HCT116 (cell line): Measurements from ENCODE around the gene HYI. TPM values are rescaled to one million over a fixed set of nuclear protein-coding genes. Genes with fewer than 3 reads are reported as not detected.

Source experiments
- ATAC-seq: fragments of 200-7000 bp; cut with Tn5 transposase; 2 replicates; pipeline ENCODE4 v1.9.1; 2020; ENCODE audit warnings: mild to moderate bottlenecking, moderate library complexity
- BruUV-seq: library from RNA; stranded (reverse); fragments of 400-500 nt; replicated peaks from 2 replicates; lab custom pipeline; 2021; lab: Mats Ljungman, UMichigan
- CTCF ChIA-PET: fragments of 300-600 bp; sonication (Branson Sonifier 250); formaldehyde crosslinking; loops from one replicate; lab custom pipeline; 2021; ENCODE audit warnings: antibody characterized with exemption; lab: Charles Lee
- POLR2A ChIA-PET: fragments of 300-600, 350-600 bp; sonication (Branson Sonifier 250); formaldehyde crosslinking; loops from one replicate; lab custom pipeline; 2021; ENCODE audit warnings: antibody characterized with exemption; lab: Charles Lee
- RAD21 ChIA-PET, 2 experiments: fragments of 300-600 bp; sonication (Branson Sonifier 250); formaldehyde crosslinking; loops; one replicate each; lab custom pipeline; 2023; ENCODE audit warnings: low total read pairs in 2 of 2; ENCODE audit not compliant: uncharacterized antibody in 2 of 2, unreplicated experiment in 2 of 2, low non-redundant PET in 1 of 2; lab: Charles Lee
- DNase-seq: peaks from one replicate; pipeline ENCODE4 v3.0.0-alpha.2; 2010; ENCODE audit warnings: low read depth, low spot score
- H2AFZ ChIP-seq: fragments of 200-600 bp; shearing (Covaris generic), sonication (generic); 2 replicates; pipeline ENCODE4 v1.6.1; 2017; ENCODE audit warnings: low read depth, mixed run types, mixed read lengths, antibody characterized with exemption, low read length; ENCODE audit not compliant: poor library complexity, severe bottlenecking
- H3K27ac ChIP-seq: 2 replicates; pipeline ENCODE4 v1.5.1; 2012; ENCODE audit warnings: low read depth, low read length
- H3K27me3 ChIP-seq: fragments of 200-600 bp; sonication (generic); 2 replicates; pipeline ENCODE4 v1.6.1; 2016; ENCODE audit warnings: mixed run types, low read length, mixed read lengths; ENCODE audit not compliant: insufficient read depth
- H3K36me3 ChIP-seq, 2 experiments: fragments of 200-500 bp in 1 of 2; fragments of 200-600 bp in 1 of 2; sonication (Bioruptor generic) in 1 of 2; sonication (generic) in 1 of 2; 2 replicates each; pipeline versions ENCODE4 v1.5.1 to v1.6.1; 2014 to 2016; ENCODE audit warnings: low read length in 2 of 2, inconsistent platforms in 1 of 2, mixed read lengths in 1 of 2, mixed run types in 1 of 2; ENCODE audit not compliant: insufficient read depth in 2 of 2, control insufficient read depth in 1 of 2
- H3K4me1 ChIP-seq, 2 experiments: fragments of 200-600 bp in 1 of 2; sonication (generic) in 1 of 2; 2 replicates each; pipeline versions ENCODE4 v1.5.1 to v1.6.1; 2012 to 2017; ENCODE audit warnings: low read length in 2 of 2, inconsistent platforms in 1 of 2, mild to moderate bottlenecking in 1 of 2, mixed read lengths in 1 of 2, mixed run types in 1 of 2, moderate library complexity in 1 of 2; ENCODE audit not compliant: insufficient read depth in 2 of 2, control insufficient read depth in 1 of 2
- H3K4me2 ChIP-seq: fragments of 200-600 bp; sonication (generic); 2 replicates; pipeline ENCODE4 v1.6.1; 2017; ENCODE audit warnings: mixed run types, low read length, mixed read lengths
- H3K4me3 ChIP-seq, 2 experiments: fragments of 200-600 bp in 1 of 2; sonication (generic) in 1 of 2; replicated peaks in 1 of 2; 2 replicates each; pipeline ENCODE4 v1.5.1; 2011 to 2016; ENCODE audit warnings: low read length in 2 of 2, control low read depth in 1 of 2, low read depth in 1 of 2, mild to moderate bottlenecking in 1 of 2, mixed read lengths in 1 of 2, mixed run types in 1 of 2
- H3K79me2 ChIP-seq: fragments of 200-600 bp; sonication (generic); 2 replicates; pipeline ENCODE4 v1.6.1; 2017; ENCODE audit warnings: mild to moderate bottlenecking, mixed run types, low read length, moderate library complexity, mixed read lengths; ENCODE audit not compliant: insufficient read depth
- H3K9ac ChIP-seq: fragments of 200-600 bp; sonication (generic); 2 replicates; pipeline ENCODE4 v1.6.1; 2016; ENCODE audit warnings: low read length, mixed read lengths
- H3K9me2 ChIP-seq: fragments of 200-600 bp; sonication (generic), shearing (Covaris generic); 2 replicates; pipeline ENCODE4 v1.6.1; 2017; ENCODE audit warnings: mixed run types, mild to moderate bottlenecking, moderate library complexity; ENCODE audit not compliant: insufficient read depth
- H3K9me3 ChIP-seq, 2 experiments: fragments of 200-500 bp in 1 of 2; fragments of 200-600 bp in 1 of 2; sonication (Bioruptor generic) in 1 of 2; sonication (generic) in 1 of 2; 2 replicates each; pipeline ENCODE4 v1.6.1; 2014 to 2017; ENCODE audit warnings: low read length in 2 of 2, mixed read lengths in 2 of 2, inconsistent platforms in 1 of 2, low read depth in 1 of 2, mild to moderate bottlenecking in 1 of 2, mixed run types in 1 of 2, moderate library complexity in 1 of 2; ENCODE audit not compliant: control insufficient read depth in 1 of 2, insufficient read depth in 1 of 2
- H4K20me1 ChIP-seq: fragments of 200-600 bp; sonication (generic), shearing (Covaris generic); 2 replicates; pipeline ENCODE4 v1.6.1; 2017; ENCODE audit warnings: mixed run types, mild to moderate bottlenecking, moderate library complexity; ENCODE audit not compliant: insufficient read depth
- CEBPB ChIP-seq: IDR thresholded peaks from 2 replicates; pipeline ENCODE4 v1.6.1; 2012; ENCODE audit warnings: low read depth
- CTCF ChIP-seq, 3 experiments: fragments of 200-600 bp in 1 of 3; sonication (generic) in 1 of 3; IDR thresholded peaks in 2 of 3; conservative IDR thresholded peaks in 1 of 3; 2 replicates each; pipeline ENCODE4 v1.5.1; 2012 to 2017; ENCODE audit warnings: low read depth in 2 of 3, low read length in 2 of 3, antibody characterized with exemption in 1 of 3, borderline replicate concordance in 1 of 3, control low read depth in 1 of 3, mild to moderate bottlenecking in 1 of 3, mixed read lengths in 1 of 3, mixed run types in 1 of 3, moderate library complexity in 1 of 3; ENCODE audit not compliant: insufficient read depth in 1 of 3
- EZH2 ChIP-seq: fragments of 200-600 bp; sonication (generic); IDR thresholded peaks from 2 replicates; pipeline ENCODE4 v1.6.1; 2017; ENCODE audit warnings: antibody characterized with exemption, mixed run types
- EZH2phosphoT487 ChIP-seq: fragments of 200-600 bp; IDR thresholded peaks from 2 replicates; pipeline ENCODE4 v1.6.1; 2018; ENCODE audit warnings: antibody characterized with exemption, borderline replicate concordance
- FOSL1 ChIP-seq: IDR thresholded peaks from 2 replicates; pipeline ENCODE4 v1.6.1; 2012; ENCODE audit warnings: low read depth
- MAX ChIP-seq: IDR thresholded peaks from 2 replicates; pipeline ENCODE4 v1.6.1; 2012
- POLR2A ChIP-seq: IDR thresholded peaks from 2 replicates; pipeline ENCODE4 v1.7.0; 2011; ENCODE audit warnings: borderline replicate concordance; ENCODE audit not compliant: insufficient read depth, insufficient read length; ENCODE audit errors: extremely low read depth
- POLR2AphosphoS5 ChIP-seq: IDR thresholded peaks from 2 replicates; pipeline ENCODE4 v1.6.1; 2011; ENCODE audit warnings: mild to moderate bottlenecking, low read depth, low read length, moderate library complexity
- RAD21 ChIP-seq: IDR thresholded peaks from 2 replicates; pipeline ENCODE4 v1.6.1; 2012; ENCODE audit warnings: low read depth, mild to moderate bottlenecking
- SIN3A ChIP-seq: IDR thresholded peaks from 2 replicates; pipeline ENCODE4 v1.6.1; 2012; ENCODE audit warnings: low read depth
- TCF7L2 ChIP-seq: IDR thresholded peaks from 2 replicates; pipeline ENCODE4 v1.7.0; 2011; ENCODE audit warnings: borderline replicate concordance, inconsistent platforms; ENCODE audit not compliant: insufficient read depth, insufficient read length; ENCODE audit errors: extremely low read depth
- YY1 ChIP-seq: IDR thresholded peaks from 2 replicates; pipeline ENCODE4 v1.6.1; 2011; ENCODE audit warnings: low read length, low read depth, moderate library complexity, mild to moderate bottlenecking; ENCODE audit not compliant: insufficient replicate concordance; ENCODE audit errors: extremely low read depth
- ZBTB33 ChIP-seq: IDR thresholded peaks from 2 replicates; pipeline ENCODE4 v1.6.1; 2011; ENCODE audit warnings: mild to moderate bottlenecking, low read length, moderate library complexity; ENCODE audit not compliant: insufficient replicate concordance; ENCODE audit errors: extremely low read depth
- ZFX ChIP-seq: fragments of 450-650 bp; IDR thresholded peaks from 2 replicates; pipeline ENCODE4 v1.6.1; 2017
- intact Hi-C: fragments of 100-400 bp; cut with micrococcal nuclease; formaldehyde crosslinking; loops from 2 replicates; pipeline ENCODE4 v1.10.0; 2022
- total RNA-seq: library from RNA; stranded (reverse); gene quantifications from one replicate; pipeline ENCODE4 v1.2.1, GENCODE V29; 2021; ENCODE audit not compliant: unreplicated experiment

HYI gene
- total RNA-seq, 1 experiment from 2014 or later, result 13.9 TPM

- TF ChIP-seq TCF7L2 (no peak), POLR2AphosphoS5 (no peak), SIN3A (no peak), CEBPB (no peak)
Observed at GRCh38 chr1:43472087-43472462, 18.3 kb upstream of the HYI start (continued).

- no peaks in the 10 kb centered on the region for H3K27me3 ChIP-seq
- no peak for DNase-seq
- H3K27ac ChIP-seq, result no peak overlapping the region
- no peak for TF ChIP-seq POLR2AphosphoS5
- no peak for TF ChIP-seq YY1
- no peak for TF ChIP-seq ZFX
- no peak for TF ChIP-seq CTCF (IDR thresholded peaks at IDR 0.05 in 2 of 3, conservative IDR thresholded peaks at IDR 0.05 in 1 of 3; ENCODE audit: borderline replicate concordance in 1 of 3, insufficient read depth in 1 of 3, low read depth in 2 of 3, low read length in 2 of 3)
- TF ChIP-seq EZH2phosphoT487, result no peak
- TF ChIP-seq POLR2A, result no peak
- TF ChIP-seq FOSL1, result no peak
- TF ChIP-seq MAX, result no peak
- no peak for TF ChIP-seq EZH2
- no peak for TF ChIP-seq SIN3A
- no peak for TF ChIP-seq ZBTB33
- no peak for TF ChIP-seq RAD21
- intact Hi-C loops, result no loop called here
- H2AFZ ChIP-seq, result no peak overlapping the region
- no peaks in the 10 kb centered on the region for H3K9me2 ChIP-seq
- no TSS peak for BruUV-seq
- no peaks in the 10 kb centered on the region for H3K9me3 ChIP-seq
- ATAC-seq, result no peak
- H3K4me1 ChIP-seq, result peaks cover 14 to 48% of the 10 kb centered on the region in 2 experiments
- H3K4me2 ChIP-seq, result no peak overlapping the region
- no peak overlapping the region for H3K9ac ChIP-seq
- no peaks in the 10 kb centered on the region for H3K79me2 ChIP-seq
- ChIA-PET RAD21 (no interaction called here), CTCF (no interaction called here), POLR2A (no interaction called here)
- no peak overlapping the region for H3K4me3 ChIP-seq
- no peaks in the 10 kb centered on the region for H4K20me1 ChIP-seq
- no peaks in the 10 kb centered on the region for H3K36me3 ChIP-seq
Observed at GRCh38 chr1:43469932-43470331, 16.2 kb upstream of the HYI start.
